Thyroid gland (tissue), 4 donors: ENCODE results near the gene HIVEP2. TPM values are rescaled to one million over a fixed set of nuclear protein-coding genes. Genes with fewer than 3 reads are reported as not detected.

Source experiments
- DNase-seq, 2 donors: peaks; one replicate each; pipeline ENCODE4 v3.0.0-alpha.2; 2019
- H3K27ac ChIP-seq, 3 donors: fragments of 200-600 bp; sonication (generic); 1 replicate in 2 of 3; 2 replicates in 1 of 3; pipeline ENCODE4 v1.5.1; 2016 to 2019; ENCODE audit warnings: mild to moderate bottlenecking in 1 of 3, moderate library complexity in 1 of 3
- H3K27me3 ChIP-seq: fragments of 200-600 bp; sonication (generic); one replicate; pipeline ENCODE4 v1.5.1; 2019
- H3K36me3 ChIP-seq, 2 donors: fragments of 200-600 bp; sonication (generic); one replicate each; pipeline ENCODE4 v1.5.1; 2016 to 2019
- H3K4me1 ChIP-seq, 2 donors: fragments of 200-600 bp; sonication (generic); one replicate each; pipeline ENCODE4 v1.5.1; 2017 to 2019
- H3K4me3 ChIP-seq, 3 donors: fragments of 200-600 bp; sonication (generic); replicated peaks in 1 of 3; 1 replicate in 2 of 3; 2 replicates in 1 of 3; pipeline ENCODE4 v1.5.1; 2016; ENCODE audit warnings: mild to moderate bottlenecking in 1 of 3
- H3K9me3 ChIP-seq: fragments of 200-600 bp; sonication (generic); one replicate; pipeline ENCODE4 v1.5.1; 2017
- POLR2A ChIP-seq, 2 donors: fragments of 450-650 bp; IDR thresholded peaks; one replicate each; pipeline ENCODE4 v1.6.1; 2017; ENCODE audit warnings: antibody characterized with exemption in 2 of 2, mild to moderate bottlenecking in 2 of 2, moderate library complexity in 1 of 2
- WGBS, 2 donors: methylation state at CpG; one replicate each; pipeline ENCODE4 v1.1.5; 2017; 5-methylcytosine and 5-hydroxymethylcytosine counted together
- intact Hi-C: fragments of 100-400 bp; cut with DNase I; formaldehyde crosslinking; loops from one replicate; pipeline ENCODE4 v1.15.1; 2023
- total RNA-seq, 4 donors: library from RNA; depleted of rRNA; stranded (reverse); fragments of >200 nt; gene quantifications; one replicate each; pipeline ENCODE4 v1.2.3, GENCODE V29; 2016
- TF ChIP-seq, protein P1 (sequence below), 6 experiments: fragments of 200-600 bp in 3 of 6; fragments of 450-650 bp in 3 of 6; sonication (generic) in 3 of 6; IDR thresholded peaks; one replicate each; pipeline ENCODE4 v1.5.1; 2016 to 2019; ENCODE audit warnings: antibody characterized with exemption in 6 of 6, mild to moderate bottlenecking in 2 of 6, inconsistent platforms in 1 of 6, moderate library complexity in 1 of 6

Gene HIVEP2
- total RNA-seq, 4 donors from 2014 or later: 23.3 to 41.8 (median 26.4) TPM

DNA sequence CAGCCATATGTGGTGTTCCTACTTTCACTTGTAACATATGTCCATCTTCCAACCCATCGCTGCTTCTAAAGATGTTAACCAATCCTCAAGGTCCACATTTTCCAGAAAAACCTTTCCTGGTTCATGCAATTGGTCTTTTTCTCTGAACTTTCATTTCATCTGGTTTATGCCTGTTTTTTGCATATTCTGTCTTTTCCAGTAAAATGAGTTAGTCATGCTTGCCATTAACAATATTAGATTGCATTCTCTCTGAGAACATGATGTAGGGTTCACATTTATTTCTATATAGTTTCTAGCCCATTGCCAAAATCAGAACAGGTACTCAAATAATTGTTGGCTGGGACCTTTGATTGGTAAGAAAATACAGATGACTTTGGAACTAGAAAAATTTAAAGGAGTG, 36.7 kb downstream of the HIVEP2 start:
- Histone ChIP-seq H3K4me1 (no peaks in the 10 kb centered on the region), H3K27me3 (no peaks in the 10 kb centered on the region), H3K27ac (no peak overlapping the region), H3K9me3 (no peaks in the 10 kb centered on the region), H3K4me3 (no peak overlapping the region), H3K36me3 (no peaks in the 10 kb centered on the region)
- intact Hi-C loops: no loop called here
- no peak for TF ChIP-seq POLR2A (IDR thresholded peaks at IDR 0.05)
- TF ChIP-seq, protein P1, sequence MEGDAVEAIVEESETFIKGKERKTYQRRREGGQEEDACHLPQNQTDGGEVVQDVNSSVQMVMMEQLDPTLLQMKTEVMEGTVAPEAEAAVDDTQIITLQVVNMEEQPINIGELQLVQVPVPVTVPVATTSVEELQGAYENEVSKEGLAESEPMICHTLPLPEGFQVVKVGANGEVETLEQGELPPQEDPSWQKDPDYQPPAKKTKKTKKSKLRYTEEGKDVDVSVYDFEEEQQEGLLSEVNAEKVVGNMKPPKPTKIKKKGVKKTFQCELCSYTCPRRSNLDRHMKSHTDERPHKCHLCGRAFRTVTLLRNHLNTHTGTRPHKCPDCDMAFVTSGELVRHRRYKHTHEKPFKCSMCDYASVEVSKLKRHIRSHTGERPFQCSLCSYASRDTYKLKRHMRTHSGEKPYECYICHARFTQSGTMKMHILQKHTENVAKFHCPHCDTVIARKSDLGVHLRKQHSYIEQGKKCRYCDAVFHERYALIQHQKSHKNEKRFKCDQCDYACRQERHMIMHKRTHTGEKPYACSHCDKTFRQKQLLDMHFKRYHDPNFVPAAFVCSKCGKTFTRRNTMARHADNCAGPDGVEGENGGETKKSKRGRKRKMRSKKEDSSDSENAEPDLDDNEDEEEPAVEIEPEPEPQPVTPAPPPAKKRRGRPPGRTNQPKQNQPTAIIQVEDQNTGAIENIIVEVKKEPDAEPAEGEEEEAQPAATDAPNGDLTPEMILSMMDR (IDR thresholded peaks at IDR 0.05): no peak
- DNase-seq: no peak
- WGBS, 2 donors: 91 to 98% methylated on average over 1 of the region's 1 CpG

DNA sequence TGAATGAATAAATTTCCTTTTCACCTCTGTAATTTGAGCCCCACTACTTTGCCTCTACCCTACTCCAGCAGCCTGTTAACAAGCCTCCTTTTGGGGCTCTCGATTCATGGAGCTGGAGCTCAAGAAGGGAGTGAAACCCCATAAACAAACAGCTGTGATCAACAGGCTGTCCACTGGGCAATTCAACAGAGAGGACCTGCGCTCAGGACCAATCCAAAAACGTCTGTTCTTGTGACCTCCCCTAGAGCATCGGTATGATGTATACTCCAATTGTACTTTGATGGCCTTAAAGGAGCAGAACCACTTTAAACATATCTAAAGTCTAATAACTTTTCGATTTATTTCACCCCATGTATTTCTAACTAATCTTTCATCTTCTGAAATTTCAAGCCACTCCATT, 37.4 kb downstream of the HIVEP2 start:
- intact Hi-C loops: no loop called here
- H3K9me3 ChIP-seq: no peaks in the 10 kb centered on the region
- TF ChIP-seq POLR2A (IDR thresholded peaks at IDR 0.05): no peak
- TF ChIP-seq, protein P1 (IDR thresholded peaks at IDR 0.05): no peak
- no peaks in the 10 kb centered on the region for H3K27me3 ChIP-seq
- H3K36me3 ChIP-seq: no peaks in the 10 kb centered on the region
- 72% methylated on average over 5 of the region's 5 CpGs for WGBS, 2 donors
- no peak overlapping the region for H3K4me3 ChIP-seq
- no peak overlapping the region for H3K27ac ChIP-seq
- H3K4me1 ChIP-seq: peaks cover 6% of the 10 kb centered on the region in 2 donors
- no peak for DNase-seq

DNA sequence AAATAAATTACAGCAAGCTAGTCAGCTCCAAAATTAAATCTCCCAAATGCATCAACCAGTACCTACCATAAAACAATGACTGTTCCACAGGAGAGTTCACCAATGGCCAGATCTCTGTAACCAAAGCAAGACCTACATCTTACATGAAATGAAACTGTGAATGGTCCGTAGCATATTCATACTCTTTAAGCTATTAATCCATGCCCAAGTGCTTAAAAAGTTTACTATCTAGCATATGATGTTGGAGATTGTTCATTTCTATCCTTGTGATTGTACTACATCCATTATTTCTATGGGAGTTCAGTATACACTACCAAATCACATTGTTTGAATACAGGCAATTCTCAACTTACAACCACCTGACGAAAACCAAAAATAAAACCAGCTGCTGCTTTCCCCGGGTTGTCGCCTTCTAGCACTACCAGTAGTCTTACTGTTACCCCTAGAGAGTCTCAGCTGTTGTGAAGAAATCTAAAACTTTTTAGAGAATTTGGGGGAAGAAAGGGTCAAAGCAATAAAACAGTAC, 38.0 kb downstream of the HIVEP2 start:
- Histone ChIP-seq H3K4me3 (no peak overlapping the region), H3K4me1 (peaks cover 6% of the 10 kb centered on the region in 2 donors), H3K27me3 (no peaks in the 10 kb centered on the region), H3K27ac (no peak overlapping the region), H3K36me3 (no peaks in the 10 kb centered on the region), H3K9me3 (no peaks in the 10 kb centered on the region)
- DNase-seq: no peak
- 89 to 94% methylated on average over 4 of the region's 4 CpGs for WGBS, 2 donors
- TF ChIP-seq, protein P1 (IDR thresholded peaks at IDR 0.05): no peak
- no peak for TF ChIP-seq POLR2A (IDR thresholded peaks at IDR 0.05)
- intact Hi-C loops: no loop called here

DNA sequence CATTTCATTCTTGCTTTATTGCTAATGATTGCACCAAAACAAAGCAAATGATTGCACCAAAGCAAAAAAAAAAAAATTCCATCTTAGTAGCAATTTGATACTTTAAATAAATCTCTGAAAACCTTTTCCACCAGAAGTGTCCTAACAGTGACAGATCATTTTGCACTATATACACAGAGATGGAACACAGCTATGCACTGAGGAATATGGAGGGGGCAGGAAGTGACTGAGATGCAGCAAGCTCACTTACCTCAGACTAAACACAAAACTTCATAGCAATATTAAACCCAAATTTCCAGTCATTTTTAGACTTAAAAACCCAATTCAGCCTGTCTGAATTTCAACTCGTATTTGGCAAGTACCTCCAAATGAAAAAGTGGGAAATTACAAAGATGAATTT, 41.2 kb downstream of the HIVEP2 start:
- no peaks in the 10 kb centered on the region for H3K36me3 ChIP-seq
- H3K4me1 ChIP-seq: peaks cover 6 to 9% of the 10 kb centered on the region in 2 donors
- no peak overlapping the region for H3K4me3 ChIP-seq
- 82 to 94% methylated on average over 1 of the region's 1 CpG for WGBS, 2 donors
- intact Hi-C loops: no loop called here
- no peaks in the 10 kb centered on the region for H3K27me3 ChIP-seq
- H3K27ac ChIP-seq: no peak overlapping the region
- DNase-seq: no peak
- H3K9me3 ChIP-seq: no peaks in the 10 kb centered on the region
- TF ChIP-seq, protein P1 (IDR thresholded peaks at IDR 0.05): no peak
- no peak for TF ChIP-seq POLR2A (IDR thresholded peaks at IDR 0.05)

DNA sequence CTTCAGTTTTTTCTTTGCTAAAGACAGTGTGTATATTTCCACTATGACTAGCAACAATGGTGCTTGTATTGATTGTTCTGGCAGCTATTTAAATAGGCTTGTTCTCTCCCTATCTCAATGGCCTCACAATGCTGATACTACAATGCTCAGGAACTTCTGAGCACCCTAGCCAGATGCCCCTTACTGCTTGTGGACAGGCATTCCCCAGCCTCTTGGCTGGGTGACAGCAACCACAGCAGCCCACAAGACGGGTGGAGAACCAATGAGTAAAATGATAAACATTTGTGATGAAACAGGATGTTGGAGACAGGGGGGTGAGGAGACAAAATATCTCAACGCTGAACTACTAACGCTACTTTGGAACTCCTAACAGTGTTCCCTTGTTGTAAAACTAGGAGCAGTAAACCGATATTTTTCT, 42.3 kb downstream of the HIVEP2 start:
- Histone ChIP-seq H3K36me3 (no peaks in the 10 kb centered on the region), H3K4me3 (no peak overlapping the region), H3K4me1 (peaks cover 6 to 9% of the 10 kb centered on the region in 2 donors), H3K27ac (no peak overlapping the region), H3K27me3 (no peaks in the 10 kb centered on the region), H3K9me3 (no peaks in the 10 kb centered on the region)
- peak in 1 of 2 donors; percentile 11 for TF ChIP-seq POLR2A (IDR thresholded peaks at IDR 0.05)
- TF ChIP-seq, protein P1 (IDR thresholded peaks at IDR 0.05): no peak
- 60 to 70% methylated on average over 4 of the region's 4 CpGs for WGBS, 2 donors
- peak; percentile 23 to 36 for DNase-seq
- intact Hi-C loops: no loop called here
